ENCODE data around the gene GAS7. TPM values are rescaled to one million over a fixed set of nuclear protein-coding genes. Genes with fewer than 3 reads are reported as not detected.

Gene GAS7
- total RNA-seq, 2 donors from 2014 or later = 8.0 to 20.1 TPM

GRCh38 chr17:9890124-9890523 lies 308.3 kb downstream of the GAS7 start:
- DNase-seq = peak in 1 of 4 donors; percentile 22
- no peaks in the 10 kb centered on the region for H3K9me3 ChIP-seq
- no peak for ATAC-seq

GRCh38 chr17:9887508-9887907 lies 310.9 kb downstream of the GAS7 start:
- H3K27me3 ChIP-seq = no peaks in the 10 kb centered on the region
- WGBS, 2 donors = 65 to 67% methylated on average over 8 of the region's 8 CpGs
- ATAC-seq (no peak), DNase-seq (no peak)
- no peaks in the 10 kb centered on the region for H3K9me3 ChIP-seq
- intact Hi-C loops (cut with DNase I) = no loop called here
- H3K4me1 ChIP-seq = no peaks in the 10 kb centered on the region
- H3K27ac ChIP-seq = no peak overlapping the region
- H3K4me3 ChIP-seq = no peak overlapping the region
- TF ChIP-seq POLR2A (IDR thresholded peaks at IDR 0.05) (no peak), CTCF (IDR thresholded peaks at IDR 0.05) (no peak)
- H3K36me3 ChIP-seq (replicated peaks in 1 of 2; ENCODE audit: insufficient read depth in 1 of 2, low read depth in 2 of 2) = no peaks in the 10 kb centered on the region

More at GRCh38 chr17:9890124-9890523, 308.3 kb downstream of the GAS7 start:
- Histone ChIP-seq H3K4me1 (no peaks in the 10 kb centered on the region), H3K36me3 (replicated peaks in 1 of 2; ENCODE audit: insufficient read depth in 1 of 2, low read depth in 2 of 2) (no peaks in the 10 kb centered on the region), H3K27me3 (no peaks in the 10 kb centered on the region), H3K27ac (no peak overlapping the region), H3K4me3 (no peak overlapping the region)
- intact Hi-C loops (cut with DNase I) = no loop called here
- TF ChIP-seq POLR2A (IDR thresholded peaks at IDR 0.05) = no peak
- no peak for TF ChIP-seq CTCF (IDR thresholded peaks at IDR 0.05)
- 0 to 10% methylated on average over 2 of the region's 2 CpGs for WGBS, 2 donors

- Histone ChIP-seq H3K27ac (no peak overlapping the region), H3K4me1 (no peaks in the 10 kb centered on the region), H3K9me3 (no peaks in the 10 kb centered on the region), H3K36me3 (replicated peaks in 1 of 2; ENCODE audit: insufficient read depth in 1 of 2, low read depth in 2 of 2) (no peaks in the 10 kb centered on the region), H3K27me3 (no peaks in the 10 kb centered on the region), H3K4me3 (no peak overlapping the region)
- whole genome bisulfite sequencing, 2 donors = 72 to 83% methylated on average over 5 of the region's 5 CpGs
- ATAC-seq (no peak), DNase-seq (peak in 1 of 4 donors; percentile 17)
- intact Hi-C loops (cut with DNase I) = no loop called here
- TF ChIP-seq POLR2A (IDR thresholded peaks at IDR 0.05) (no peak), CTCF (IDR thresholded peaks at IDR 0.05) (no peak)
Observed at GRCh38 chr17:9886141-9886930, 312.1 kb downstream of the GAS7 start.

- no peak for TF ChIP-seq POLR2A (IDR thresholded peaks at IDR 0.05)
- no peak for TF ChIP-seq CTCF (IDR thresholded peaks at IDR 0.05)
- ATAC-seq (no peak), DNase-seq (no peak)
- Histone ChIP-seq H3K4me1 (no peaks in the 10 kb centered on the region), H3K4me3 (no peak overlapping the region), H3K9me3 (no peaks in the 10 kb centered on the region), H3K27me3 (no peaks in the 10 kb centered on the region), H3K27ac (no peak overlapping the region), H3K36me3 (replicated peaks in 1 of 2; ENCODE audit: insufficient read depth in 1 of 2, low read depth in 2 of 2) (no peaks in the 10 kb centered on the region)
- intact Hi-C loops (cut with DNase I) = no loop called here
Observed at GRCh38 chr17:9883451-9883850, 315.0 kb downstream of the GAS7 start.

- WGBS, 2 donors = 50 to 64% methylated on average over 3 of the region's 3 CpGs
- no peak for TF ChIP-seq CTCF (IDR thresholded peaks at IDR 0.05)
- TF ChIP-seq POLR2A (IDR thresholded peaks at IDR 0.05) = no peak
- no peaks in the 10 kb centered on the region for H3K9me3 ChIP-seq
- ATAC-seq = no peak
- H3K4me1 ChIP-seq = no peaks in the 10 kb centered on the region
- peak in 1 of 4 donors; percentile 55 for DNase-seq
- no peak overlapping the region for H3K4me3 ChIP-seq
- intact Hi-C loops (cut with DNase I) = no loop called here
- H3K27me3 ChIP-seq = no peaks in the 10 kb centered on the region
- no peaks in the 10 kb centered on the region for H3K36me3 ChIP-seq (replicated peaks in 1 of 2; ENCODE audit: insufficient read depth in 1 of 2, low read depth in 2 of 2)
- H3K27ac ChIP-seq = no peak overlapping the region
Observed at GRCh38 chr17:9880582-9880999, 317.8 kb downstream of the GAS7 start.
